ENCODE data around the gene CFAP90.

Gene CFAP90

GRCh38 chr5:7878381-7878873, 27.5 kb upstream of the CFAP90 start:
- H3K27ac ChIP-seq (ENCODE audit: low read depth, low read length), result no peak overlapping the region
- H3K4me1 ChIP-seq (ENCODE audit: control insufficient read depth, insufficient read depth, low read length), result no peaks in the 10 kb centered on the region
- peaks cover 94% of the 10 kb centered on the region for H3K36me3 ChIP-seq (ENCODE audit: control insufficient read depth, insufficient read depth, low read length)
- H3K9ac ChIP-seq (ENCODE audit: low read depth, low read length), result no peak overlapping the region
- H3K9me3 ChIP-seq (ENCODE audit: control insufficient read depth, insufficient read depth, low read length), result no peaks in the 10 kb centered on the region
- no peaks in the 10 kb centered on the region for H3K27me3 ChIP-seq (ENCODE audit: control insufficient read depth, insufficient read depth, low read length)
- H3K4me3 ChIP-seq (ENCODE audit: low read depth, low read length), result no peak overlapping the region

- Histone ChIP-seq H3K4me1 (ENCODE audit: control insufficient read depth, insufficient read depth, low read length) (no peaks in the 10 kb centered on the region), H3K27me3 (ENCODE audit: control insufficient read depth, insufficient read depth, low read length) (no peaks in the 10 kb centered on the region), H3K9ac (ENCODE audit: low read depth, low read length) (no peak overlapping the region), H3K36me3 (ENCODE audit: control insufficient read depth, insufficient read depth, low read length) (peaks cover 94% of the 10 kb centered on the region), H3K9me3 (ENCODE audit: control insufficient read depth, insufficient read depth, low read length) (no peaks in the 10 kb centered on the region), H3K4me3 (ENCODE audit: low read depth, low read length) (no peak overlapping the region), H3K27ac (ENCODE audit: low read depth, low read length) (no peak overlapping the region)
These were observed 26.9 kb upstream of the CFAP90 start for GRCh38 chr5:7877851-7878250.

- Histone ChIP-seq H3K4me3 (ENCODE audit: low read depth, low read length) (no peak overlapping the region), H3K36me3 (ENCODE audit: control insufficient read depth, insufficient read depth, low read length) (peaks cover 94% of the 10 kb centered on the region), H3K9ac (ENCODE audit: low read depth, low read length) (no peak overlapping the region), H3K4me1 (ENCODE audit: control insufficient read depth, insufficient read depth, low read length) (no peaks in the 10 kb centered on the region), H3K27ac (ENCODE audit: low read depth, low read length) (no peak overlapping the region), H3K27me3 (ENCODE audit: control insufficient read depth, insufficient read depth, low read length) (no peaks in the 10 kb centered on the region), H3K9me3 (ENCODE audit: control insufficient read depth, insufficient read depth, low read length) (no peaks in the 10 kb centered on the region)
These were observed 25.9 kb upstream of the CFAP90 start for GRCh38 chr5:7876867-7877266.

GRCh38 chr5:7875151-7875550, 24.2 kb upstream of the CFAP90 start:
- Histone ChIP-seq H3K27ac (ENCODE audit: low read depth, low read length) (no peak overlapping the region), H3K27me3 (ENCODE audit: control insufficient read depth, insufficient read depth, low read length) (no peaks in the 10 kb centered on the region), H3K36me3 (ENCODE audit: control insufficient read depth, insufficient read depth, low read length) (peaks cover 86% of the 10 kb centered on the region), H3K9me3 (ENCODE audit: control insufficient read depth, insufficient read depth, low read length) (no peaks in the 10 kb centered on the region), H3K4me3 (ENCODE audit: low read depth, low read length) (no peak overlapping the region), H3K4me1 (ENCODE audit: control insufficient read depth, insufficient read depth, low read length) (peaks cover 2% of the 10 kb centered on the region; the same call in 1 of the 2 replicates), H3K9ac (ENCODE audit: low read depth, low read length) (no peak overlapping the region)

- no peak overlapping the region for H3K4me3 ChIP-seq (ENCODE audit: low read depth, low read length)
- H3K4me1 ChIP-seq (ENCODE audit: control insufficient read depth, insufficient read depth, low read length), result peaks cover 7% of the 10 kb centered on the region; the same call in 1 of the 2 replicates
- H3K9ac ChIP-seq (ENCODE audit: low read depth, low read length), result no peak overlapping the region
- no peaks in the 10 kb centered on the region for H3K27me3 ChIP-seq (ENCODE audit: control insufficient read depth, insufficient read depth, low read length)
- no peaks in the 10 kb centered on the region for H3K9me3 ChIP-seq (ENCODE audit: control insufficient read depth, insufficient read depth, low read length)
- peaks cover 81% of the 10 kb centered on the region for H3K36me3 ChIP-seq (ENCODE audit: control insufficient read depth, insufficient read depth, low read length)
- no peak overlapping the region for H3K27ac ChIP-seq (ENCODE audit: low read depth, low read length)
These were observed 23.7 kb upstream of the CFAP90 start for GRCh38 chr5:7874639-7875038.

GRCh38 chr5:7873216-7873615, 22.3 kb upstream of the CFAP90 start:
- no peak overlapping the region for H3K9ac ChIP-seq (ENCODE audit: low read depth, low read length)
- no peak overlapping the region for H3K27ac ChIP-seq (ENCODE audit: low read depth, low read length)

GRCh38 chr5:7872517-7873130, 21.7 kb upstream of the CFAP90 start:
- no peak overlapping the region; the same call in 1 of the 2 replicates for H3K9ac ChIP-seq (ENCODE audit: low read depth, low read length)
- H3K36me3 ChIP-seq (ENCODE audit: control insufficient read depth, insufficient read depth, low read length), result peaks cover 66% of the 10 kb centered on the region

More at GRCh38 chr5:7873216-7873615, 22.3 kb upstream of the CFAP90 start:
- Histone ChIP-seq H3K4me3 (ENCODE audit: low read depth, low read length) (no peak overlapping the region), H3K9me3 (ENCODE audit: control insufficient read depth, insufficient read depth, low read length) (no peaks in the 10 kb centered on the region), H3K4me1 (ENCODE audit: control insufficient read depth, insufficient read depth, low read length) (peaks cover 7% of the 10 kb centered on the region; the same call in 1 of the 2 replicates), H3K36me3 (ENCODE audit: control insufficient read depth, insufficient read depth, low read length) (peaks cover 72% of the 10 kb centered on the region), H3K27me3 (ENCODE audit: control insufficient read depth, insufficient read depth, low read length) (no peaks in the 10 kb centered on the region)

GRCh38 chr5:7871653-7872052, 20.7 kb upstream of the CFAP90 start:
- Histone ChIP-seq H3K9ac (ENCODE audit: low read depth, low read length) (no peak overlapping the region), H3K9me3 (ENCODE audit: control insufficient read depth, insufficient read depth, low read length) (no peaks in the 10 kb centered on the region), H3K4me1 (ENCODE audit: control insufficient read depth, insufficient read depth, low read length) (peaks cover 12% of the 10 kb centered on the region; the same call in 1 of the 2 replicates), H3K36me3 (ENCODE audit: control insufficient read depth, insufficient read depth, low read length) (peaks cover 56% of the 10 kb centered on the region), H3K27ac (ENCODE audit: low read depth, low read length) (no peak overlapping the region), H3K27me3 (ENCODE audit: control insufficient read depth, insufficient read depth, low read length) (no peaks in the 10 kb centered on the region), H3K4me3 (ENCODE audit: low read depth, low read length) (no peak overlapping the region)

More at GRCh38 chr5:7872517-7873130, 21.7 kb upstream of the CFAP90 start:
- H3K27ac ChIP-seq (ENCODE audit: low read depth, low read length), result no peak overlapping the region
- H3K27me3 ChIP-seq (ENCODE audit: control insufficient read depth, insufficient read depth, low read length), result no peaks in the 10 kb centered on the region
- H3K4me3 ChIP-seq (ENCODE audit: low read depth, low read length), result no peak overlapping the region
- H3K4me1 ChIP-seq (ENCODE audit: control insufficient read depth, insufficient read depth, low read length), result peaks cover 12% of the 10 kb centered on the region; the same call in 1 of the 2 replicates
- H3K9me3 ChIP-seq (ENCODE audit: control insufficient read depth, insufficient read depth, low read length), result no peaks in the 10 kb centered on the region

GRCh38 chr5:7869474-7870136, 18.7 kb upstream of the CFAP90 start:
- Histone ChIP-seq H3K4me3 (ENCODE audit: low read depth, low read length) (peak overlapping the region; percentile 89), H3K4me1 (ENCODE audit: control insufficient read depth, insufficient read depth, low read length) (peaks cover 12% of the 10 kb centered on the region; the same call in 1 of the 2 replicates), H3K9ac (ENCODE audit: low read depth, low read length) (peak overlapping the region; percentile 44; the same call in 1 of the 2 replicates), H3K36me3 (ENCODE audit: control insufficient read depth, insufficient read depth, low read length) (peaks cover 48% of the 10 kb centered on the region), H3K27me3 (ENCODE audit: control insufficient read depth, insufficient read depth, low read length) (no peaks in the 10 kb centered on the region), H3K9me3 (ENCODE audit: control insufficient read depth, insufficient read depth, low read length) (no peaks in the 10 kb centered on the region), H3K27ac (ENCODE audit: low read depth, low read length) (peak overlapping the region; percentile 2)

- Histone ChIP-seq H3K4me3 (ENCODE audit: low read depth, low read length) (peak within 1 kb of the TSS; percentile 89), H3K9ac (ENCODE audit: low read depth, low read length) (peak within 1 kb of the TSS; percentile 44), H3K4me1 (ENCODE audit: control insufficient read depth, insufficient read depth, low read length) (peaks cover 12% of the 10 kb centered on the region; the same call in 1 of the 2 replicates), H3K27me3 (ENCODE audit: control insufficient read depth, insufficient read depth, low read length) (no peaks in the 10 kb centered on the region), H3K36me3 (ENCODE audit: control insufficient read depth, insufficient read depth, low read length) (peaks cover 45% of the 10 kb centered on the region), H3K9me3 (ENCODE audit: control insufficient read depth, insufficient read depth, low read length) (no peaks in the 10 kb centered on the region), H3K27ac (ENCODE audit: low read depth, low read length) (peak within 1 kb of the TSS; percentile 2)
These were observed 18.0 kb upstream of the CFAP90 start, which contains the start of the genes FASTKD3 and MTRR for GRCh38 chr5:7868773-7869473. Gene FASTKD3 (minus strand): TSS chr5:7869031. CDS start chr5:7868083, 948 bp downstream. Gene MTRR (plus strand): TSS chr5:7869148. CDS start chr5:7870795, 1,647 bp downstream.

All from HUES48 (cell line).